Body of pancreas (tissue), 4 donors: ENCODE measurements around the gene NKAPL. TPM values are rescaled to one million over a fixed set of nuclear protein-coding genes. Genes with fewer than 3 reads are reported as not detected.

Experiments
- ATAC-seq: fragments of 150-250 bp; one replicate; pipeline ENCODE4 v1.9.1; 2016
- DNase-seq, 4 donors: peaks; one replicate each; pipeline ENCODE4 v3.0.0-alpha.2; 2019
- H3K27ac ChIP-seq, 4 donors: fragments of 200-600 bp; sonication (generic); 1 replicate in 3 of 4; 2 replicates in 1 of 4; pipeline versions ENCODE4 v1.5.1 to v1.6.1; 2016 to 2019; ENCODE audit warnings: mild to moderate bottlenecking in 1 of 4, mixed read lengths in 1 of 4, moderate library complexity in 1 of 4
- H3K27me3 ChIP-seq, 2 donors: fragments of 200-600 bp; sonication (generic); one replicate each; pipeline ENCODE4 v1.6.0; 2016; ENCODE audit warnings: mild to moderate bottlenecking in 1 of 2
- H3K36me3 ChIP-seq, 2 donors: fragments of 200-600 bp; sonication (generic); replicated peaks in 1 of 2; 2 replicates each; pipeline ENCODE4 v1.5.1; 2016; ENCODE audit warnings: low read depth in 2 of 2; ENCODE audit not compliant: insufficient read depth in 1 of 2
- H3K4me1 ChIP-seq: fragments of 200-600 bp; sonication (generic); one replicate; pipeline ENCODE4 v1.6.0; 2016
- H3K4me3 ChIP-seq, 2 donors: fragments of 200-600 bp; sonication (generic); 1 replicate in 1 of 2; 2 replicates in 1 of 2; pipeline ENCODE4 v1.5.1; 2016 to 2019
- H3K9me3 ChIP-seq, 3 donors: fragments of 200-600 bp; sonication (generic); 1 replicate in 2 of 3; 2 replicates in 1 of 3; pipeline ENCODE4 v1.5.1; 2016
- CTCF ChIP-seq, 7 experiments: fragments of 450-650 bp in 4 of 7; fragments of 200-600 bp in 3 of 7; sonication (generic) in 3 of 7; IDR thresholded peaks; one replicate each; pipeline ENCODE4 v1.5.1; 2016 to 2019; ENCODE audit warnings: antibody characterized with exemption in 7 of 7
- POLR2A ChIP-seq, 3 donors: fragments of 450-650 bp; IDR thresholded peaks; one replicate each; pipeline ENCODE4 v1.6.1; 2016; ENCODE audit warnings: antibody characterized with exemption in 3 of 3, mild to moderate bottlenecking in 2 of 3
- WGBS, 2 donors: methylation state at CpG; one replicate each; pipeline ENCODE4 v1.1.5; 2017; 5-methylcytosine and 5-hydroxymethylcytosine counted together
- intact Hi-C: fragments of 100-400 bp; cut with DNase I; formaldehyde crosslinking; loops from one replicate; pipeline ENCODE4 v1.15.1; 2023
- total RNA-seq, 2 donors: library from RNA; depleted of rRNA; stranded (reverse); fragments of >200 nt; gene quantifications; one replicate each; pipeline ENCODE4 v1.1.0, GENCODE V29; 2016

Gene NKAPL
- total RNA-seq, 2 donors from 2014 or later, result 0.52 TPM; not detected in 1

DNA sequence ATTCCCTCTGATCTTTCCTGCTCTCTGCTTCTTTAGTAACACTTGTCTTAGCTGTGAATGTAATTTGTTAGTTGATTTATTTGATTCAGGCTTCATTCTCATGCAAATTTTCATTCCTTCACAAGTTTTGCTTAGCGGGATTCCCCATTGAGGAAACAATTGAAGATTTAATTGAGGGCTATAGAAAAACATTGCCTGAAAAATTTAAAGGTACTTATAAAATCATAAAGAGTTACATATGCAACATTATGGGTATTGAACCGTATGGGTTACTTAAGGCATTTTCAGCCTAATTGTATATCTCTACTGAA lies 45.9 kb upstream of the NKAPL start:
- no peak for TF ChIP-seq POLR2A (IDR thresholded peaks at IDR 0.05)
- TF ChIP-seq CTCF (IDR thresholded peaks at IDR 0.05), result no peak
- no peak overlapping the region for H3K27ac ChIP-seq
- H3K27me3 ChIP-seq, result peaks cover 0 to 24% of the 10 kb centered on the region in 2 donors
- H3K36me3 ChIP-seq, result no peaks in the 10 kb centered on the region
- no peak overlapping the region for H3K4me3 ChIP-seq
- WGBS, 2 donors, result 13 to 18% methylated on average over 2 of the region's 2 CpGs
- ATAC-seq, result no peak
- intact Hi-C loops, result no loop called here
- no peaks in the 10 kb centered on the region for H3K9me3 ChIP-seq
- peaks cover 10% of the 10 kb centered on the region for H3K4me1 ChIP-seq
- DNase-seq, result no peak

DNA sequence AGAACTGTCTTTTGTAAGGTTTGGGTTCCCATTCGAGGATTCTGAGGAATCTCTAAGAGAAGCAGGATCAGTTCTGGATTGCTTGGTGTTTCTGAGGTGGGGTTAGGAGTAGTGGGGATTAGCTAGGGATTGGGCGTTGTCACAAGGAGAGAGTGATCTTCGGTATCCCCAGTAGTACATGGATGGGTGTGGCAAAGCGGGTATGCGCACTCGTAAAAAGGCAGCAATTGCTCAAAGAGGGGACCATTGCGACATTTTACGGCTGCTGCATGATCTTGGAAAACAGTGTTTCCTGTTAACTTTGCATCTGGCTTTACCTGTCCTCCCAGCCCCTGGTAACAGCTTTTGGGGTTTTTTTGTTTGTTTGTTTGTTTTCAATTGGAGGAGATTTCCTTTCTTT lies 43.7 kb upstream of the NKAPL start:
- intact Hi-C loops, result no loop called here
- Histone ChIP-seq H3K27ac (no peak overlapping the region), H3K4me1 (peaks cover 20% of the 10 kb centered on the region), H3K27me3 (peaks cover 0 to 4% of the 10 kb centered on the region in 2 donors), H3K4me3 (no peak overlapping the region), H3K9me3 (no peaks in the 10 kb centered on the region), H3K36me3 (no peaks in the 10 kb centered on the region)
- TF ChIP-seq CTCF (IDR thresholded peaks at IDR 0.05) (no peak), POLR2A (IDR thresholded peaks at IDR 0.05) (no peak)
- no peak for DNase-seq
- no peak for ATAC-seq
- WGBS, 2 donors, result 23 to 38% methylated on average over 8 of the region's 8 CpGs

DNA sequence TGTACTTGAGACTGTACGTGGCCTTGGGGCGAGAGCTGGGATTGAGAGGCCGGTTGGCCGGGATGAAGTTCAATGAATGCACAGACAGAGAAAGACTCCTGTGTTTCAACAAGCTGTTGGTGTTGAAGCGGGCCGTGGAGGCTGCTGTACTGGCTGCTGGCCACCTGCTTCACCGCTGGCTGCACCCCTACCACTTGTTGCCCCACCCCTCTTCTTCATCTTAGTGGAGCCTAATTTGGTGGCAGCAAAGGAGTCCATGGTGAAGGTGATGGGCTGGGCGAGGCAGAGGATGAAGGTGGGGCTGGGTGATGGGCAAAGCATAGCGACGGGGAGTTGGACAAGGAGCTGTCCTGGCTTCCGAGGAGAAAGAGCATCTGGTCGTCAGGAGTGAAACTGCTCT lies 41.2 kb upstream of the NKAPL start:
- Histone ChIP-seq H3K9me3 (no peaks in the 10 kb centered on the region), H3K27ac (no peak overlapping the region), H3K36me3 (no peaks in the 10 kb centered on the region), H3K27me3 (no peaks in the 10 kb centered on the region), H3K4me1 (peaks cover 16% of the 10 kb centered on the region), H3K4me3 (no peak overlapping the region)
- ATAC-seq (no peak), DNase-seq (no peak)
- WGBS, 2 donors, result 92 to 95% methylated on average over 12 of the region's 12 CpGs
- TF ChIP-seq CTCF (IDR thresholded peaks at IDR 0.05) (no peak), POLR2A (IDR thresholded peaks at IDR 0.05) (no peak)
- intact Hi-C loops, result no loop called here

DNA sequence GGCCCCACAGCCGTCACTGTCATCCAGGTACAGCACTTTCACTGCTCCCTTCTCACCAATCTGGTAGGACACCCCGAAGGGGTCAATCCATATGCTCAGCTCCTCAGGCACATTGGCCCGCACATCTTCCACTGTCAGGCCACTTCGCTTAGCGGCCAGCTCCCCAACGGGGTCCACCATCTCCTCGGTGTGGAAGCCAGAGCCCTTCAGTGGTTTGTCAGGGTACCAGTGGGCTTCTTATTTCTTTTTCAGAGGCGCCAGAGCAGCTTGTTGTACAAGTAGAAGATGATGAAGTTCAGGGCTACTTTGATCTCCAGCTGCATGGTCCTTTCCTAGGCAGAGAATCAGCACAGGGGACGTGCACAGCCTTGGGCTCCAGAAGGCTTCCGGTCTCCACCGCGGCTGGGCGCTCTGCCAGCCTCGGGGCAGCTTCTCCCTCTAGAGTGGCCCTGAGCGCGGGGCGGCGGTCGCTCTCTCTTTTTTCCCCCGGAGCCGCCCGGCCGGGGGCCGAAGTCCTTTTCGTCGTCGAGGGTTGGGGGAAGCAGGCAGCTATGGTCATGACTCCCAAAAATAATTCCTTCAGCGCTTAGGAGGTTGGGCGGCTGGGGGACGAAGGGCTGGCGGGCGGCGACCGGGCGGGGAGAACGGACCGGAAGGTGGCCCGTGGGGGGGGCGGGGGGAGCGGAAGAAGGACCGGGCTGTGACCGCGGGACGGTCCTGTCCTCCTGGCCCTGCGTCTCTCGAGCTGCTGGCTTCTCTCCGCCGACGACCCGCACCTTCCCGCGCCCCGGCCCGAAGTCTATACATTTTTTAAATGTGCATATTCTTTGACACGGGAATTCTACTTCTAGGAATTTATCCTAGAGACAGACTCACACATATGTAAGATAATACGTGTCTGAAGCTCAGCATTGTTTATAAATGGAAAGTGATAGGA lies 40.5 kb upstream of the NKAPL start:
- ATAC-seq (peak; percentile 89), DNase-seq (peak; percentile 69 to 78 (median 72))
- no peaks in the 10 kb centered on the region for H3K9me3 ChIP-seq
- intact Hi-C loops, result no loop called here
- H3K4me1 ChIP-seq, result peaks cover 13% of the 10 kb centered on the region
- peak overlapping the region; percentile 3 to 68 for H3K4me3 ChIP-seq
- no peak for TF ChIP-seq CTCF (IDR thresholded peaks at IDR 0.05)
- peak in 2 of 3 donors; percentile 45 to 51 for TF ChIP-seq POLR2A (IDR thresholded peaks at IDR 0.05)
- no peaks in the 10 kb centered on the region for H3K27me3 ChIP-seq
- 8 to 20% methylated on average over 28 to 56 of the region's 56 CpGs for WGBS, 2 donors
- peak overlapping the region in 3 of 4 donors; percentile 33 to 68 (median 34) for H3K27ac ChIP-seq
- no peaks in the 10 kb centered on the region for H3K36me3 ChIP-seq
